ENCODE data around the gene GNAI3. TPM values are rescaled to one million over a fixed set of nuclear protein-coding genes. Genes with fewer than 3 reads are reported as not detected.

The GNAI3 gene
- total RNA-seq, 1 experiment from 2014 or later: 9.9 TPM

DNA sequence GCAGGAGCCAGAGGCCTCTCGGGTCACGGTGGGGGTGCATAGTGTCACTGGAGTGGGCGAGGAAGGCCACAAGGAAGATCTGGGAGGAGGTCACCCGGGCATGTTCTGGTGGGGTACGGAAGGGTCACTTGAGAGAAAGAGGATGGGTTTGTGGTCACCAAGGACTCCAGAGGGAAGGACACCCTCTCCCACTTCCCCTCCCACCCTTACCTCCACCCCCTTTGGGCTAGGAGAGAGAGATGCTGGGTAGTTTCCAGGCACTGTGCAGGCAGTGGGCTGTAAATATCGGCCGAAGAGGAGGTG, 39.6 kb upstream of the GNAI3 start:
- no peak overlapping the region for H3T11ph ChIP-seq (ENCODE audit: low read length)
- H3K9me3 Mint-ChIP-seq: no peaks in the 10 kb centered on the region
- no peak overlapping the region for H2AFZ ChIP-seq (ENCODE audit: low read length)
- no peaks in the 10 kb centered on the region for H3K79me1 ChIP-seq (ENCODE audit: insufficient read depth, low read depth, low read length, poor library complexity, severe bottlenecking)
- no CpG with 5 or more reads among the region's 7 CpGs for WGBS (ENCODE audit: extremely low coverage, insufficient read length, low lambda C conversion rate)
- peaks cover 7% of the 10 kb centered on the region for H3K23me2 ChIP-seq (ENCODE audit: insufficient read length, low read depth, low read length, poor library complexity, severe bottlenecking)
- no peak overlapping the region for H4K5ac ChIP-seq (ENCODE audit: insufficient read length, low read depth, low read length)
- no peak overlapping the region for H3K4ac ChIP-seq (ENCODE audit: low read depth, low read length)
- no peaks in the 10 kb centered on the region for H3K36me3 Mint-ChIP-seq (ENCODE audit: insufficient read depth in 1 of 3, low read depth in 3 of 3)
- no peak overlapping the region for H3K18ac ChIP-seq (ENCODE audit: insufficient read length, low read depth, low read length)
- H2BK20ac ChIP-seq (ENCODE audit: low read depth, low read length, poor library complexity, severe bottlenecking): no peak overlapping the region
- no peak overlapping the region for H2BK5ac ChIP-seq (ENCODE audit: insufficient read length, low read length)
- no peak overlapping the region; the same call in 1 of the 2 replicates for H2BK15ac ChIP-seq (ENCODE audit: low read depth, low read length)
- H3K4me2 ChIP-seq (ENCODE audit: insufficient read depth, insufficient read length, low read length): peak overlapping the region; percentile 85
- H3K14ac ChIP-seq (ENCODE audit: insufficient read depth, low read length): no peak overlapping the region
- H3K27me3 ChIP-seq (ENCODE audit: insufficient read depth, low read length): peaks cover 2% of the 10 kb centered on the region; the same call in 1 of the 2 replicates
- H2BK120ac ChIP-seq (ENCODE audit: low read depth, low read length, poor library complexity, severe bottlenecking): no peak overlapping the region
- H2AK5ac ChIP-seq (ENCODE audit: insufficient read length, low read length): no peak overlapping the region
- H3K27ac Mint-ChIP-seq: no peak overlapping the region
- no peak for DNase-seq
- peaks cover 3% of the 10 kb centered on the region; the same call in 1 of the 2 replicates for H3K4me1 ChIP-seq (ENCODE audit: insufficient read depth, low read length)
- H3K56ac ChIP-seq (ENCODE audit: insufficient read length, low read depth, low read length): no peak overlapping the region
- no peaks in the 10 kb centered on the region for H3K9me3 ChIP-seq (ENCODE audit: control insufficient read depth, low read depth, low read length)
- H3K4me3 Mint-ChIP-seq: peak overlapping the region; percentile 85 to 86
- peaks cover 13 to 14% of the 10 kb centered on the region in 2 experiments for H3K4me1 Mint-ChIP-seq
- no peak overlapping the region for H3K27ac ChIP-seq (ENCODE audit: insufficient read length, low read depth, low read length)
- no peaks in the 10 kb centered on the region for H4K20me1 ChIP-seq (ENCODE audit: control insufficient read depth, insufficient read depth, insufficient read length)
- H4K8ac ChIP-seq (replicated peaks; ENCODE audit: insufficient read length, low read depth, low read length): no peak overlapping the region
- no peaks in the 10 kb centered on the region for H3K79me2 ChIP-seq (ENCODE audit: insufficient read depth, low read length)
- H3K23ac ChIP-seq (ENCODE audit: insufficient read length, low read depth, low read length): no peak overlapping the region
- H3K27me3 Mint-ChIP-seq (ENCODE audit: low read depth): peaks cover 59% of the 10 kb centered on the region
- H3K9ac ChIP-seq (ENCODE audit: extremely low read depth, insufficient read length, low read length): no peak overlapping the region
- no peak overlapping the region for H2BK12ac ChIP-seq (ENCODE audit: insufficient read length, low read depth, low read length)
- TF ChIP-seq, protein P1, sequence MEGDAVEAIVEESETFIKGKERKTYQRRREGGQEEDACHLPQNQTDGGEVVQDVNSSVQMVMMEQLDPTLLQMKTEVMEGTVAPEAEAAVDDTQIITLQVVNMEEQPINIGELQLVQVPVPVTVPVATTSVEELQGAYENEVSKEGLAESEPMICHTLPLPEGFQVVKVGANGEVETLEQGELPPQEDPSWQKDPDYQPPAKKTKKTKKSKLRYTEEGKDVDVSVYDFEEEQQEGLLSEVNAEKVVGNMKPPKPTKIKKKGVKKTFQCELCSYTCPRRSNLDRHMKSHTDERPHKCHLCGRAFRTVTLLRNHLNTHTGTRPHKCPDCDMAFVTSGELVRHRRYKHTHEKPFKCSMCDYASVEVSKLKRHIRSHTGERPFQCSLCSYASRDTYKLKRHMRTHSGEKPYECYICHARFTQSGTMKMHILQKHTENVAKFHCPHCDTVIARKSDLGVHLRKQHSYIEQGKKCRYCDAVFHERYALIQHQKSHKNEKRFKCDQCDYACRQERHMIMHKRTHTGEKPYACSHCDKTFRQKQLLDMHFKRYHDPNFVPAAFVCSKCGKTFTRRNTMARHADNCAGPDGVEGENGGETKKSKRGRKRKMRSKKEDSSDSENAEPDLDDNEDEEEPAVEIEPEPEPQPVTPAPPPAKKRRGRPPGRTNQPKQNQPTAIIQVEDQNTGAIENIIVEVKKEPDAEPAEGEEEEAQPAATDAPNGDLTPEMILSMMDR (conservative IDR thresholded peaks at IDR 0.05): no peak
- no peak overlapping the region for H4K91ac ChIP-seq (ENCODE audit: insufficient read length, low read depth, low read length)

All from H9 (cell line).